NCI-H526 (cell line): Measurements from ENCODE around the gene CDC42EP2.
A peak's percentile ranks its signal among the peaks of the same experiment; 100 is the strongest.

Experiments
- DNase-seq, 2 experiments: peaks; one replicate each; lab custom pipeline; 2025; lab: John Stamatoyannopoulos, UW

The CDC42EP2 gene

GRCh38 chr11:65314501-65315203 lies at the start of gene CDC42EP2:
TSS of gene CDC42EP2 (plus strand) at chr11:65314866. CDS start at chr11:65320899, 6,033 bp downstream.
- DNase-seq: peak in 1 of 2 experiments; percentile 89

GRCh38 chr11:65266210-65266609 lies 48.5 kb upstream of the CDC42EP2 start:
- peak; percentile 28 to 48 for DNase-seq

- DNase-seq: peak in 1 of 2 experiments; percentile 67
Observed at GRCh38 chr11:65274735-65275682, 39.7 kb upstream of the CDC42EP2 start.

GRCh38 chr11:65275906-65276305 lies 38.8 kb upstream of the CDC42EP2 start:
- DNase-seq: peak in 1 of 2 experiments; percentile 31

GRCh38 chr11:65277631-65278277 lies 36.9 kb upstream of the CDC42EP2 start:
- DNase-seq: peak in 1 of 2 experiments; percentile 25

- DNase-seq: no peak
Observed at GRCh38 chr11:65278356-65278755, 36.3 kb upstream of the CDC42EP2 start.

GRCh38 chr11:65279279-65279678 lies 35.4 kb upstream of the CDC42EP2 start:
- no peak for DNase-seq

- no peak for DNase-seq
Observed at GRCh38 chr11:65279741-65280440, 34.8 kb upstream of the CDC42EP2 start.

- no peak for DNase-seq
Observed at GRCh38 chr11:65280646-65281045, 34.0 kb upstream of the CDC42EP2 start.

- DNase-seq: no peak
Observed at GRCh38 chr11:65286686-65287085, 28.0 kb upstream of the CDC42EP2 start.

- no peak for DNase-seq
Observed at GRCh38 chr11:65287601-65288000, 27.1 kb upstream of the CDC42EP2 start.

- no peak for DNase-seq
Observed at GRCh38 chr11:65288706-65289536, 25.7 kb upstream of the CDC42EP2 start.

GRCh38 chr11:65290448-65291165 lies 24.1 kb upstream of the CDC42EP2 start:
- DNase-seq: no peak

GRCh38 chr11:65291613-65292012 lies 23.1 kb upstream of the CDC42EP2 start:
- DNase-seq: no peak

- no peak for DNase-seq
Observed at GRCh38 chr11:65292890-65293289, 21.8 kb upstream of the CDC42EP2 start.

- no peak for DNase-seq
Observed at GRCh38 chr11:65293909-65294381, 20.7 kb upstream of the CDC42EP2 start.

- DNase-seq: no peak
Observed at GRCh38 chr11:65295001-65295400, 19.7 kb upstream of the CDC42EP2 start.

GRCh38 chr11:65295571-65296341 lies 18.9 kb upstream of the CDC42EP2 start:
- no peak for DNase-seq

GRCh38 chr11:65297026-65297672 lies 17.5 kb upstream of the CDC42EP2 start:
- DNase-seq: no peak
